RWPE2 (cell line): ENCODE measurements around the gene NXN.

Source experiments
- ATAC-seq: fragments of 200-7000 bp; cut with Tn5 transposase; 3 replicates; pipeline ENCODE4 v1.9.1; 2021; ENCODE audit warnings: low read depth
- DNase-seq: peaks from one replicate; pipeline ENCODE4 v3.0.0-alpha.2; 2020; ENCODE audit warnings: low spot score
- H3K27ac ChIP-seq: fragments of 450-650 bp; 2 replicates; pipeline ENCODE4 v1.5.1; 2017; ENCODE audit warnings: mild to moderate bottlenecking; ENCODE audit not compliant: poor library complexity, severe bottlenecking
- H3K27me3 ChIP-seq: fragments of 250-450 bp; sonication (Bioruptor Pico); 2 replicates; pipeline ENCODE4 v1.5.1; 2021; ENCODE audit warnings: mild to moderate bottlenecking, moderate library complexity; ENCODE audit not compliant: insufficient read depth, poor library complexity, severe bottlenecking
- H3K36me3 ChIP-seq: fragments of 250-450 bp; sonication (Bioruptor Pico); 2 replicates; pipeline ENCODE4 v1.5.1; 2020; ENCODE audit warnings: low read depth, mild to moderate bottlenecking, moderate library complexity
- H3K4me1 ChIP-seq: fragments of 250-450 bp; sonication (Bioruptor Pico); 2 replicates; pipeline ENCODE4 v1.5.1; 2021; ENCODE audit warnings: mild to moderate bottlenecking, moderate library complexity; ENCODE audit not compliant: insufficient read depth, poor library complexity, severe bottlenecking
- H3K4me3 ChIP-seq: fragments of 250-450 bp; sonication (Bioruptor Pico); 2 replicates; pipeline ENCODE4 v1.5.1; 2021; ENCODE audit warnings: mild to moderate bottlenecking, moderate library complexity; ENCODE audit not compliant: severe bottlenecking
- H3K9me3 ChIP-seq: fragments of 250-450 bp; sonication (Bioruptor Pico); 2 replicates; pipeline ENCODE4 v1.5.1; 2021; ENCODE audit warnings: mild to moderate bottlenecking, moderate library complexity; ENCODE audit not compliant: severe bottlenecking
- CTCF ChIP-seq: fragments of 450-650 bp; IDR thresholded peaks from one replicate; pipeline ENCODE4 v1.5.1; 2017; ENCODE audit warnings: mild to moderate bottlenecking, moderate library complexity; ENCODE audit not compliant: poor library complexity, severe bottlenecking

NXN gene

GRCh38 chr17:802901-803881 is 176.4 kb downstream of the NXN start:
- H3K36me3 ChIP-seq: peaks cover 43% of the 10 kb centered on the region
- no peak overlapping the region for H3K27ac ChIP-seq
- H3K4me3 ChIP-seq: no peak overlapping the region
- no peak for TF ChIP-seq CTCF
- no peak for ATAC-seq
- no peaks in the 10 kb centered on the region for H3K9me3 ChIP-seq
- no peaks in the 10 kb centered on the region for H3K4me1 ChIP-seq
- H3K27me3 ChIP-seq: no peaks in the 10 kb centered on the region
- DNase-seq: no peak

GRCh38 chr17:802481-802880 is 177.1 kb downstream of the NXN start:
- no peaks in the 10 kb centered on the region for H3K9me3 ChIP-seq
- no peaks in the 10 kb centered on the region for H3K27me3 ChIP-seq
- H3K4me3 ChIP-seq: no peak overlapping the region
- H3K4me1 ChIP-seq: no peaks in the 10 kb centered on the region
- H3K27ac ChIP-seq: no peak overlapping the region
- H3K36me3 ChIP-seq: peaks cover 43% of the 10 kb centered on the region
- ATAC-seq: no peak
- no peak for TF ChIP-seq CTCF
- DNase-seq: no peak

GRCh38 chr17:801660-802059 is 177.9 kb downstream of the NXN start:
- peaks cover 44% of the 10 kb centered on the region for H3K36me3 ChIP-seq
- no peaks in the 10 kb centered on the region for H3K4me1 ChIP-seq
- no peak overlapping the region for H3K4me3 ChIP-seq
- H3K9me3 ChIP-seq: no peaks in the 10 kb centered on the region
- H3K27me3 ChIP-seq: no peaks in the 10 kb centered on the region
- DNase-seq (no peak), ATAC-seq (no peak)
- no peak overlapping the region for H3K27ac ChIP-seq
- TF ChIP-seq CTCF: no peak

GRCh38 chr17:800446-801242 is 178.9 kb downstream of the NXN start:
- Histone ChIP-seq H3K27ac (no peak overlapping the region), H3K9me3 (no peaks in the 10 kb centered on the region), H3K27me3 (no peaks in the 10 kb centered on the region), H3K36me3 (peaks cover 41% of the 10 kb centered on the region), H3K4me3 (no peak overlapping the region), H3K4me1 (no peaks in the 10 kb centered on the region)
- DNase-seq: no peak
- no peak for TF ChIP-seq CTCF
- no peak for ATAC-seq
